ENCODE measurements around the gene FOXO3. TPM values are rescaled to one million over a fixed set of nuclear protein-coding genes. Genes with fewer than 3 reads are reported as not detected.
"Not testable (repeated sequence)": the region's sequence is repeated elsewhere in the genome, so short reads cannot be mapped to it uniquely, and the experiment has no call there.

FOXO3 gene
- polyA plus RNA-seq (ENCODE audit: insufficient read length in 4 of 4): 10 to 100 TPM; 48.7 to 56.5 (median 51.7) TPM

DNA sequence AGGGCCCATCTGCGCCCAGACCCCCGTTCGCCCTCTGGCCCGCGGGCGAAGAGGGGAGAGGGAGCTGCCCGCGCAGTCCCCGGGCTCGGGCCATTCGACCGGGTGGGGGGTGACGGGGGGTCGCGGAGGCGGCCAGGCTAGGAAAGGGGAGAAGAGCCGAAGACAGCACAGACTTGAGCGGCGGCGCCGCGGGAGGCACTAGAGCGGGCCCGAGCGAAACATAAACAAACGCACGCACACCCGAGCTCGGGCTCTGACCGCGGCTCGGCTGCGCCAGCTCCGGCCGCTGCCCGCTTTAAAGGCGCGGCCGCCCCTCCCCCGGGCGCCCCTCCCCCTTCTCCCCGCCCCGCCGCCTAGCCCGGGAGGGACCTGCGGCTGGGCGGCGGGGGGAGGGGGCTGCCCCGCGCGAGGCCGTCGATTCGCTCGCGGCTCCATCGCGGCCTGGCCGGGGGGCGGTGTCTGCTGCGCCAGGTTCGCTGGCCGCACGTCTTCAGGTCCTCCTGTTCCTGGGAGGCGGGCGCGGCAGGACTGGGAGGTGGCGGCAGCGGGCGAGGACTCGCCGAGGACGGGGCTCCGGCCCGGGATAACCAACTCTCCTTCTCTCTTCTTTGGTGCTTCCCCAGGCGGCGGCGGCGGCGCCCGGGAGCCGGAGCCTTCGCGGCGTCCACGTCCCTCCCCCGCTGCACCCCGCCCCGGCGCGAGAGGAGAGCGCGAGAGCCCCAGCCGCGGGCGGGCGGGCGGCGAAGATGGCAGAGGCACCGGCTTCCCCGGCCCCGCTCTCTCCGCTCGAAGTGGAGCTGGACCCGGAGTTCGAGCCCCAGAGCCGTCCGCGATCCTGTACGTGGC lies at the start of gene FOXO3:
FOXO3 (plus strand) TSS at position 455 of the 846 bp plus-strand sequence; CDS start at position 747, 292 bp downstream.
- DNase-seq (ENCODE audit: low read depth in 4 of 4, low spot score in 3 of 4): peak in 3 of 4 donors; percentile 79 to 81 (median 79)

DNA sequence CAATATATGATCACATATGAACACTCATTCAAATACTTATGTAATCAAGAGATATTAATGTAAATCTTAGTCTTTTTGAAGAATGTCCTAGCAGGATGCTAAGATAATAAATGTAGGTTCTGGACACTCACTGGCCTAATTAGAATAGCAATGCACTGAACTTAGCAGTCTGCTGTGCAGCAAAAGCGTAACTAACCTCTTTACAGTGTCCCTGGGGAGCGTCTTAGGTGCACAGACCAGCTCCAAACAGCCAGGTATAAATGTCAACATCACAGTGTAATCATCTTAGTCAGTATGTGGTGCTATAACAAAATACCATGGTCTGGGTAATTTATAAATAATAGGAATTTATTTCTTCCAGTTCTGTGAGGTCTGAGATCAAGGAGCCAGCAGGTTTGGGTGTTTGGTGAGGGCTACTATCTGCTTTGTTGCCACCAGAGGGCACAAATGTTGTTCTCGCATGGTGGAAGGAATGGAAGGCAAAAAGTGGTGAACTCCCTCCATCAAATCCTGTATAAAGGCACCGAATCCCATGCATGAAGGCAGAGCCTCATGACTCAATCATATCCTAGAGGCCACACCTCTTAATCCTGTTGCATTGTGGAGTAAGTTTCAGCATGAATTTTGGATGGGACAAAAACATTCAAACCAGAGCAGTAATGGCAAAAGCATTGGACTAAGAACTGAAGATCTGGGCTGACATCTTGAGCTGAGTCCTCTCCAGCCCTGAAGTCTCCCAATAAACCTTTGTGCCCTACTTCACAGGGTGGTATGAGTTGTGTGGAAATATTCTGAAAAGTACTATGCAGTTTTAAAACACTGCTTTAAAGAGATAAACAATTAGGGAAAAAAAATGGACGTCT lies 41.8 kb upstream of the FOXO3 start:
- no peak for DNase-seq (ENCODE audit: low read depth in 4 of 4, low spot score in 3 of 4)

DNA sequence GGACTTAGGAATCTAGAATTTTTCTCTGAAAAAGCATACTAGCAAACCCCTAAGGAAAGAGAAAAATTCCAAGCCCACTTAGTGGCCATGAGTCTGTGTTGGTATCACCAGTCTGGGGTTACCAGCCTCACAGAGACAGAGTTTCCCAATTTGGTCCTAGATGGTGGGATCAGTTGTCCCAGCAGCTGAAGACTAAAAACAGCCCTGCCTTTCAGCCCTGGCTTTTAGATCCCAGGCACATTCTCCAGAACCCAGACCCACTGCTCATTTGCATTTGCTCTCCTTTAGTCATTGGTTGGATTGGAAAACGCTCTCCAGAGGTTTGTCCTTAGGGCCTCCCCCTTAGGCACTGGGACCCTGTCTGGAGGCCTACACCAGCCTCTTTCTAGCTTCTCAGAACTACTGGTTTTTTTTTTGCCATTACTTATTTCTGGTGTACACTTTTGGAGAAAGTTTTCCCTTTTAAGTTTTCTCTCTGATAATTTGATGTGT lies 39.1 kb upstream of the FOXO3 start:
- DNase-seq (ENCODE audit: low read depth in 4 of 4, low spot score in 3 of 4): no peak

DNA sequence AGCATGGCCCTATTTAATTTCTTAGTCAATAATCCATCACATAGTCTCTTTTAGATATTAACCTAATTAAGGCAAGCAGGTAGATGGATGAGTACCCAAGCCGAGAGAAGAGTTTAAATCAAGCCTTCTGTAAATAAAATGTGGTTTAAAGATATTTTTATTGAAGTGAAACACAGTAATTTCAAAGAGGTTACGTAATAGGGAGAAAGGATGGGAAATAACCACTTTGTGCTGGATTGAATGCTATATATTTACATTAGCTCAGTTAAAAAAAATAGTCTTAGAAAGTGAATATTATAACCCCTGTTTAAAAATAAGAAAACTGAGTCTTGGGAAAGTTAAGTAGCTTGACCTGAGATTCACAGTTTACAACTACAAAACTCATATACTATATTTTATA lies 37.0 kb upstream of the FOXO3 start:
- DNase-seq (ENCODE audit: low read depth in 4 of 4, low spot score in 3 of 4): no peak

DNA sequence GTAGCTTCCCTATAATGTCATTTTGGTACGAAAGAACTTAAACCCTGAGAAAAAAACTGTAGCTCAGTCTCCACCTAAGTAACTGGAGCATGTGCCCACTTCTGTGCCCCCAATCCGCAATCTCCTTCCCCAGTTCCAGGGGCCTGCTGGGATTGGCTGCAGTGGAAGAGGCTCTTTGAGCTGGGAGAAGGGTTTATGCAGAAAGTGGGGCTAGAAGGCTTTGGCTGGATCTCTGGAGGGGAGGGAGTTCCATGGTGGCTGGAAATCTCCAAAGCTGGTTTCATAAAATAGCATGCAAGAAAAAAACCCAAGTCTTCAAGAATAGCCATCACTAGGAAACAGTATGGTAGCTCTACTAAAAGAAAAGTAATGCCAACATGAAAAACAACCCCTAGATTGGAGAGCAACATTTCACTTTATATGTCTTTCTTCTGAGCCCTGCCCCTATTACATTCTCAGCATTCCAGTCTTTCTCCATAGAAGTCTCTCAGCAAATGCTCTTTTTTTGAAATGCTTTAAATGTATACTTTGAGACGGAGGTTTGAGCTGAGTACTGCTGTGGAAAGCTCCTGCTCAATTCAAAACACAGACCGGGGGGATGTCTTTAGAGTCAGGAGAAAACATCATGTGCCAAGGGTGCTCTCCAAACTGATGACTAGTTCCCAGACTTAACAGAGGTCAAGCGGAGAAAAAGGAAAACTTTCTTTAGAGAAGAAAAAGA lies 36.0 kb upstream of the FOXO3 start:
- no peak for DNase-seq (ENCODE audit: low read depth in 4 of 4, low spot score in 3 of 4)

DNA sequence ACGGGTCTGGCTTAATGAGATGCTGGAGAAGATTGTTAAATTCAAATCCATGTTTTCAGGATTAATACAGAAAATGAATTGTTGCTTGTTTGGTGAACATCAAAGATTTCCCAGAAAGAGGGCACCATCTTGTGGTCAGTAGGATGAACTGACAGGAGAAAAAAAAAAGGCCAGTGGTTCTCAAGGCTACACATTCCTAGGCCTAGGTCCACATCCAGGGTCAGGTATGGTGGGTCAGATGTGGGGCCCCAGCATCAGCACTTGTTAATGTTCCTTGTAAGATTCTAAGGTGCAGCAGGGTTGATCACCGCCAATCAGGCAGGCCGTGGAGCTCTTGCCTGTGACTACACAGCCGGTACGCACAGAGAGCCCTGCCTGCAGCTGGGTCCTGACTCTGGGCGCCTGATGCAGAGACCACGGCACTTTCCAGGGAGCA lies 34.0 kb upstream of the FOXO3 start:
- peak in 3 of 4 donors; percentile 13 to 16 (median 14) for DNase-seq (ENCODE audit: low read depth in 4 of 4, low spot score in 3 of 4)

DNA sequence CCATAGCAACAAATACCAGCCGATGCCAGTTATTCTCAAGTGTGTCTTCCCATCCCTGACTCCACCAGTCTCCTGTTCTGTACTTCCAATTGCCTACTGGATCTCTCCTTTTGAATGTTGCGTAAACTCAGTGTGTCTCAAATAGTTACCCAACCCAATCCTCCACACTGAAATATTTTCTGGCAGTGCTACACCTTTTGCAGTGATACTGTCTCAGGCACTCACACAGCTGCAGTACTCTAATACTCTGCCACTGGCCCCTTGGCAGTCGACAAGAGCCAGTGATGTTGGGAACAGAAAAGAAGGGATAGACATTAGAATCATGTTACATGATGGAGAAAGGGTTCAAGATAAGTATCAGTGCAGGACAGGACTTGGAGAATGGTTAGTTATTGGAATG lies 31.8 kb upstream of the FOXO3 start:
- no peak for DNase-seq (ENCODE audit: low read depth in 4 of 4, low spot score in 3 of 4)

DNA sequence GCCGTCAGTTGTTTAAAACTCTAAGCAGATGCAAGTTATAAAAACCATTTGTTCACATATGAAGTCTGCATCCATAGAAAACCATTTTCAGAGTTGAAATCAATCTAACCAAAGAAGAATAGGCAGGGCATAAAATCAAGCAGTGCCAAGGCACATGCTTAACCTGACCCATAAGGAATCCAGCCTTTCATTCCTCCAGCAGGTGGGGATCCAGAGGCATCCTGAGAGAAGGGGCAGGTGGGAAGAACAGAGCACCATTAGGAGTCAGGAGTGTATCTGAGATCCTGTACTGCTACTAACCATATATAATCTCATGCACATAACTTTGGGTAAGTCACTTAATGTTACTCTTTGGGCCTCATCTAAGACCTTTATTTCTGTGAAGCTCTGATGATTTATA lies 29.4 kb upstream of the FOXO3 start:
- DNase-seq (ENCODE audit: low read depth in 4 of 4, low spot score in 3 of 4): no peak

DNA sequence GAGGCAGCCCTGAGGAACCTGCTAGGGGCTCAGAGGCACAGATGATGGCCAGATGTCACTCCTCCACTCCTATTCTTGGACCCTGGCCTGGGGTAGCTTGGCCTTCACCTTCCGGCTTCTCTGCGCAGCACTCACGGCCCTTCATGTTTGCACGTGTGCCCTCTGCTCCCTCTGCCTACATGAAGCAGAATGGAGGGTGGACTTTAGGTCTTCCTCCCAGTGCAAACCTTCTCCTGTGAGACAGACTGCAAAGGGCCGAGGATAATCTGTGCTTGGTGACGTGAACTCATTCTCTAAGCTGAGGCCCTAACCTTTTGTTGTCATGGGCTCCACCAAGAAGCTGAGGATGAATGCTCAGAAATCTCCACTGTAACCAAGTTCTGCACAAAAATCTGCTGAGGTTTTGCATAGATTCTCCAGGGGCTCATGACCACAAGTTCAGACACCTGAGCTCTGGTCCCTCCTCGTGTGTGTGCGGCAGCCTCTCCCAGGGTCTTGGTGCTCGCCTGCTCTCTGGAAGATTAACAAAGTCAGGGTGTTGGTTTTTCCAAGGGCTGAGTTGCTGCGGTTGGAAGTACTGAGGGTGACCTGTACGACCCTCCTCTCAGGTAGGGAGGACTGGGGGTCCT lies 25.5 kb upstream of the FOXO3 start:
- DNase-seq (ENCODE audit: low read depth in 4 of 4, low spot score in 3 of 4): no peak

DNA sequence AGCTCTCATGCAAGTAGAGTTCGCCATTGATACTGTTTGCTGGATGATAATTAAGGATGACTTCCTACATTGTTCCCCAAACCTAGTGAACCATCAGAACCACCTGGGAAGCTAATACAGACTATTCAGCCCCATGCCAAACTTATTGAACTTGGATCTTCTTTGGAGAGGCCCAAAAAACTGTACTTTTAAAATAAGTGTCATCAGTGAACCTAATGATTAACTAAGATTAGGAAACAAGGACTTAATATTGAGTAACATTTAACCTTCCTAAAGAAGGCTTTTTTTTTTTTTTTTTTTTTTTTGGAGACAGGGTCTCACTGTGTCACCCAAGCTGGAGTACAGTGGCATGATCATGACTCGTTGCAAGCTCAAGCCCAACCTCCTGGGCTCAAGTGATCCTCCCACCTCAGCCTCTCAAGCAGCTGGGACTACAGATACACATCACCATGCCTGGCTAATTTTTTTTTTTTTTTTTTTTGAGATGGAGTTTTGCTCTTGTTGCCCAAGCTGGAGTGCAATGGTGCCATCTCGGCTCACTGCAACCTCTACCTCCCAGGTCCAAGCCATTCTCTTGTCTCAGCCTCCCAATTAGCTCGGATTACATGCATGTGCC lies 24.7 kb upstream of the FOXO3 start:
- not testable (repeated sequence) for DNase-seq (ENCODE audit: low read depth in 4 of 4, low spot score in 3 of 4)

DNA sequence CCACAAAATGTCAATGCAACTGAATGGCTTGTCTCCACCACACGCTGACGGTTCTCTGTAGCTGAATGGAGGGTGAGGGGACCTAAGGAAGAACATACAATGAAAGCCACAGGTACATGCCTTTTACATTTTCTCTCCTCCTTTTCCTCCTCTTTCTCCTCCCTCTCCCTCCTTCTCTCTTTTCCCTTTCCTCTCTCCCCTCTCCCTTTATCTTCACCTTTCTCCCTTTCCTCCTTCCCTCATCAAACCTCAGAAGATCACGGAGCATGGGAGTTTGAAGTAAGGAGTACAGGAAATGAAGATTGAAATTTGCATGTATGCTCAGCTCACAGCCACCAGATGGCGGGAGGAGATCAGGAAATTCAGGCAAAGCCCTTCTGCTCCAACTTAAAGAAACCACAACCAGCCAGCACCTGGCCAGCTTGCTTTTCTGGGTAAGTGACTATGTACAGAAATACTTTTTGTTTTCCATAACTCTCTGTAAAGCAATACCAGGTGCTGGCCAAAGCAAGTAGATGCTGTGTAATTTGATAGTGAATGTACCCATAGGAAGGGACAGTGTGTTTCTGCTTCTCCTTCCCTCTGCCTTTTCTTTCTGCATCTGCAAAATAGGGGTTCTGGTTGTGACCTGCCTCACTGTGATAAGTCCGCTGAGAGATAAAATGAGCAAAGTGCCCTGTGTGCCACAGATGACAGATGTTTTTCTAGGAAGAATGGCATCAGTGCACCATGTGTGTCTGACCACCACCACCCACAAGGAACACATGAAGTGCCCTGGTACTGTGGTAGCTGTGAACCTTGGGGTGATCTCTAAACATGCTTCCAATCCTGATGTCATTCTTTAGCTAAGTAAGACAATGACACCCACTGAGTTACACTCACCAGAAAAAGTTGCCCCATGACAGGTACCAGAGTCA lies 18.6 kb upstream of the FOXO3 start:
- DNase-seq (ENCODE audit: low read depth in 4 of 4, low spot score in 3 of 4): peak in 2 of 4 donors; percentile 67

DNA sequence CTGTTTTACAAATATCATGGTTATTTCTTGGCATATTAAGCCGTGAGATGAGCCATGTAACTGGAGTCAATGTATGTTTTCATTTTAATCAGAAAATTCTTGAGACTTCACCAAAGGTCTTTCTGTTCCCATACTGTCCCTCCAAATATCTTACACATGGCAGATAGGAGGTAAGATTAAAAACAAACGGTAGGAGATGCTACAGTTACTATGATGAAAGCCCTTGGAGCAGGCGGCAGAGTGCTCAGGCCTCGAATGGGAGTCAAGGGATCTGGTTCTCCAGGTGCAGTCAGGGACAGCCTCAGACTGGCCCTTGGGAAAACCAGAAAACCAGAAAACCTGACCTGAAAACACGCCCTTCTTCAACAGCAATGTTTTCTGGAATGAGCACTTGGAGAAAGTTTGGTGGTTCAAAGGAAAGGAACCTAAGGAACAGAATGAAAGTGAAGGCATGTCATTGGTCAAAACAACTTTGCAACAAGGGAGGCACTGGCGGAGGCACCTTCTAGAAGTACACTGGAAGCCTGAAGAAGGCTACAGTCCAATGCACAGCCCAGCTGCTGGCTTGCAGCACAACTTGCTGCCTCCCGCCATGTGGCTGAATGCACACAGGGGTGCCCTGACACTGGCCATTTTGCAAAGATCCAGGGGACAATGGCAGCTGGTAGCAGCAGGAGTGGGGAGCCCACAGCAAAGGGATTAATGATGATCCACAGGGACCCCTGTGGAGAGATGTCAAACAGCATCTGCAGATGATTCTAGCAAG lies 17.4 kb upstream of the FOXO3 start:
- no peak for DNase-seq (ENCODE audit: low read depth in 4 of 4, low spot score in 3 of 4)

DNA sequence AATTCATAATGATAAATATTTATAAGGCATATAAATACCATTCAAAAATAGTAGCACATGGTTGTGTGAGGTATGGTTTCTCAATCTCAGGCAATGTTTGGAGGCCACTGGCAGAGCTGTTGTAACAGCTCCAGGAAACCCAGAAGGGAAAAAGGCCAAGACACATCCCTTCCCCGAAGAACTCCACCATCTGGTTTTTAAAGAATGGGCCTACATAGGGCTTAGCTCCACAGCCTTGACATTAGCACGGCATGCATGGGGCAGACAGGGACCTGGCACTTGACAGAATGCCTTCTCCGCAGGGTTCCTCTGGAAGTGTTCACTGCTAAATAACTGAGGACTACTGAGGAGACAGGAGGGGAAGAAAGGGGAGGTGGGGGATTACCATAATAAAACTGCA lies 16.1 kb upstream of the FOXO3 start:
- DNase-seq (ENCODE audit: low read depth in 4 of 4, low spot score in 3 of 4): no peak

DNA sequence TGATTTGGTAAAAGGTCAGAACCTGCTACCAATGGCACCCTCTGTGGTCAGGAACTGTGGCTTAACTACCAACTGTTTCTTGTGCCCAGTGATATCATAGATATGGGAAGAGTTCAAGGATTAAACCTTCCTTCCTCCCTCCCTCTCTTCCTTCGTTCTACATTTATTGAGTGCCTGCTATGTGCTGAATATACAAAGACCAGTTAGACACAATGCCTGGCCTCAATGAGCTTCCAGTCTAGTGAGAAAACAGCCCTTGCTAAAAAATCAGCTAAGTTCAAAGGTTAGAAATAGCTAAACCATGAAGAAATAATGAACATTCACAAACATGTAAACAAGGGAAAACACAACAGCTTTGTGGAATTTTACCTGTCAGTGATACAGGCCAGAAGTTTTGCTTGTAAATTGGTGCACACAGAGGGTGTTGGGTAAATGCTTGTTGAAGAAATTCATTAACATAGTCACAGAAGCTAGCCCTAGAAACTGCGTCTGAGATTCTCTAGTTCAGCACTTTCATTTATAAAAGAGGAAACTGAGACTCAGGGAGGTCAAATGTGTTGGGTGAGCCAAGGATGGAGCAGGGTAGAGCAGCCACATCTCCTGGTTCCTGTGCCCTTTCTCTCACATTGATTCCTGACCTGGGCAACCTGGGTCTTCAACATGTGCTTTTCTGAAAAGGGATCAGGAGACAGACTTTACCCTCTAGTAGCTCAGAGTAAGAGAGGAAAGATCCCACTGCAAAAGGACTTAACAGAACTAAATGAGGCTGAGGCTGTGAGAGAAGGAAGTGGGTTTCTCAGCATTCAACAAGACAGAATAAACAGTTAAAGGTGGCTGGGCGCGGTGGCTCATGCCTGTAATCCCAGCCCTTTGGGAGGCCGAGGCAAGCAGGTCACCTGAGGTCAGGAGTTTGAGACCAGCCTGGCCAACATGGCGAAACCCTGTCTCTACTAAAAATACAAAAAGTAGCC lies 14.4 kb upstream of the FOXO3 start:
- no peak for DNase-seq (ENCODE audit: low read depth in 4 of 4, low spot score in 3 of 4)

DNA sequence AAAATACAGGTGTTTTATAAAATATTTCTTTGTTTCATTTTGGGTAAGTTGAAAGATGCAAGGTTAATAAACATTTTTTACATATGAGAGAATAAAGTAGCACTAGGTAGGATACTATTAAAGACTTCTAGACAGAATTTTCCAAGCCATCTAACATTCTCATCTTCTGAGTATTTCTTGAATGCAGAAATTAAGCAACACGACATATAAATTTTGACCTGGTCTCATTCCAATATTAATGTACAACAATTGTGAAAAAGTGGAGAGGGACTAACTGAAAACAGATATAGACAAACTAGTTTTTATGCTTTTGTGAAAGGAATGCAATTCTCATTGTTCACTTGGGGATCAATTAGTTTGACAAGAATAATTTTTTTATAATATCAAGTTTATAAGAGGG lies 11.5 kb upstream of the FOXO3 start:
- no peak for DNase-seq (ENCODE audit: low read depth in 4 of 4, low spot score in 3 of 4)

DNA sequence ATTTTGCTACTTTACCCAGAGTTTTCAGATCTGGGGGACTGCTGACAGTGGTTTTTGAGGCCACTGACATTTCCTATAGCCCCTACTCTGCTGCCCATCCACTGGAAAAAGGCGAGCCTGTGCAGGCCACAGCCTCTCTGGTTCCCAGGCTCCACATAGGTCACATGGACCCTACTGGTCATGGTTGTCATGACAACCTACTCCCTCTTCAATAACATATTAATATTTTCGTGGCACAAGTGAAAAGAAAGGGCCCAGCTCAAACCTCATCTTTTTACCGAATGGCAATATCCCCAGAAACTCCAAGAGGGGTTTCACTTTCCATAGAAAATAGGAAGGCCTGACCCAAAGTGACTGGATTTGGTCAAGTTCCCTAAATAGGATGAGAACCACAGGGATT lies 11.0 kb upstream of the FOXO3 start:
- no peak for DNase-seq (ENCODE audit: low read depth in 4 of 4, low spot score in 3 of 4)

DNA sequence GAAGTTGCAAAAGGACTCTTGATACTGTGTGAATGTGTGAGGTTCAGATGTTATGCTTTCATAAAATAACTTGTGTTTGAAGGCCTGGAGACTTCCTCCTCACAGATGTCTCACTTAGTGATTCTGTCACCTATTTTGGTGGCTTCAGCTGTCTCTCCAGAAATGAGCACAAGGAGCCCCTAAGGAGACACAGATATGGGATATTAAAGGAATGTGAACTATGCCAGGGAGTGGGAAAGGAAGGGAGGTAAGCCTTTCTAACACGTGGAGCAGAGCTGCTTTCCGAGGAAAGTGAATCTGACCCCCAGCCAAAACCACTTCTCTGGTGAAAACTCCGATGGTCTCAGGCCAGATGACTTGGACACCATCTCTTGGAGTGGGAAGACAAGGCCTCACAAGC lies 10.5 kb upstream of the FOXO3 start:
- no peak for DNase-seq (ENCODE audit: low read depth in 4 of 4, low spot score in 3 of 4)

Data from right renal pelvis (tissue), 4 donors.